Measurements from ENCODE around the gene RPS6KA6.

DNA sequence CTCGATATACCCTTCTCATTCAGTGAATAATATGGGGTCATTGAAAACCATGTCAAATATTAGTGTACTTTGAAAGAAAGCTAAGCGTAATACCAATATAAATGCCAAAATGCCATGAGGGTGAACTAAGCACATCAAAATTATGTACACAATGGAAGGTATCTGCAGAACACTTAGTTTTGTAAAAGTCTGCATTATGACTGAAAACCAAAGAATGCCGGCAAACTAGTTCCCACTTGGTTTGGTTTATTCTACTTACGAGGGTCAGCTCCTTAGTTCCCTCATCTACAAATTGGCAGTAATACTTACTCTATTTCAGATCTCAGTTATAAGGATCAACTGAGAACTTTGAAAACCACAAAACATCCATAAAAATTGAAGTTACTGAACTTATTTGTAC is 27.3 kb downstream of the RPS6KA6 start:
- TF ChIP-seq, protein P1, sequence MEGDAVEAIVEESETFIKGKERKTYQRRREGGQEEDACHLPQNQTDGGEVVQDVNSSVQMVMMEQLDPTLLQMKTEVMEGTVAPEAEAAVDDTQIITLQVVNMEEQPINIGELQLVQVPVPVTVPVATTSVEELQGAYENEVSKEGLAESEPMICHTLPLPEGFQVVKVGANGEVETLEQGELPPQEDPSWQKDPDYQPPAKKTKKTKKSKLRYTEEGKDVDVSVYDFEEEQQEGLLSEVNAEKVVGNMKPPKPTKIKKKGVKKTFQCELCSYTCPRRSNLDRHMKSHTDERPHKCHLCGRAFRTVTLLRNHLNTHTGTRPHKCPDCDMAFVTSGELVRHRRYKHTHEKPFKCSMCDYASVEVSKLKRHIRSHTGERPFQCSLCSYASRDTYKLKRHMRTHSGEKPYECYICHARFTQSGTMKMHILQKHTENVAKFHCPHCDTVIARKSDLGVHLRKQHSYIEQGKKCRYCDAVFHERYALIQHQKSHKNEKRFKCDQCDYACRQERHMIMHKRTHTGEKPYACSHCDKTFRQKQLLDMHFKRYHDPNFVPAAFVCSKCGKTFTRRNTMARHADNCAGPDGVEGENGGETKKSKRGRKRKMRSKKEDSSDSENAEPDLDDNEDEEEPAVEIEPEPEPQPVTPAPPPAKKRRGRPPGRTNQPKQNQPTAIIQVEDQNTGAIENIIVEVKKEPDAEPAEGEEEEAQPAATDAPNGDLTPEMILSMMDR (optimal IDR thresholded peaks at IDR 0.05 in 1 of 3, IDR thresholded peaks at IDR 0.05 in 1 of 3, conservative IDR thresholded peaks at IDR 0.05 in 1 of 3; ENCODE audit: extremely low read depth in 1 of 3, insufficient read depth in 2 of 3, low read length in 3 of 3), result no peak
- TF ChIP-seq EZH2 (IDR thresholded peaks at IDR 0.05; ENCODE audit: low read length), result no peak

All from keratinocyte (primary cell).